PC-9 (cell line): ENCODE results near the gene FAM114A2. TPM values are rescaled to one million over a fixed set of nuclear protein-coding genes. Genes with fewer than 3 reads are reported as not detected.

Experiments
- BruUV-seq: library from RNA; stranded (reverse); fragments of 400-500 nt; replicated peaks from 2 replicates; lab custom pipeline; 2021; lab: Mats Ljungman, UMichigan
- CTCF ChIA-PET: fragments of 300-600 bp; sonication (Branson Sonifier 250); formaldehyde crosslinking; loops from one replicate; lab custom pipeline; 2022; ENCODE audit warnings: antibody characterized with exemption; lab: Charles Lee
- POLR2A ChIA-PET: fragments of 300-600 bp; sonication (Branson Sonifier 250); formaldehyde crosslinking; loops from one replicate; lab custom pipeline; 2022; ENCODE audit warnings: antibody characterized with exemption; ENCODE audit not compliant: unreplicated experiment; lab: Charles Lee
- DNase-seq, 2 experiments: peaks; one replicate each; pipeline versions ENCODE4 v3.0.0 to v3.0.0-alpha.2; 2015 to 2022; ENCODE audit warnings: mixed read lengths in 1 of 2
- H2AFZ ChIP-seq: fragments of 200-600 bp; sonication (generic); 2 replicates; pipeline ENCODE4 v1.8.1; 2017; ENCODE audit warnings: antibody characterized with exemption
- H3F3A ChIP-seq: fragments of 200-600 bp; sonication (generic); 2 replicates; pipeline ENCODE4 v1.8.1; 2017; ENCODE audit warnings: antibody characterized with exemption, mild to moderate bottlenecking, low read depth; ENCODE audit not compliant: insufficient read depth
- H3K27ac ChIP-seq: fragments of 200-600 bp; sonication (generic); 2 replicates; pipeline ENCODE4 v1.6.1; 2016; ENCODE audit warnings: mixed run types
- H3K27me3 ChIP-seq: fragments of 200-600 bp; sonication (generic); 2 replicates; pipeline ENCODE4 v1.6.1; 2016; ENCODE audit warnings: low read depth, mixed run types; ENCODE audit not compliant: insufficient read depth
- H3K36me3 ChIP-seq: fragments of 200-600 bp; sonication (generic); 2 replicates; pipeline ENCODE4 v1.6.1; 2016; ENCODE audit warnings: low read depth, mixed run types
- H3K4me1 ChIP-seq: fragments of 200-600 bp; sonication (generic); replicated peaks from 2 replicates; pipeline ENCODE4 v1.6.1; 2016; ENCODE audit warnings: mixed run types; ENCODE audit not compliant: insufficient read depth
- H3K4me2 ChIP-seq: fragments of 200-600 bp; sonication (generic); 2 replicates; pipeline ENCODE4 v1.6.1; 2017; ENCODE audit warnings: mixed run types
- H3K4me3 ChIP-seq: fragments of 200-600 bp; sonication (generic); 2 replicates; pipeline ENCODE4 v1.6.1; 2016; ENCODE audit warnings: mixed run types
- H3K79me2 ChIP-seq: fragments of 200-600 bp; sonication (generic); 2 replicates; pipeline ENCODE4 v1.6.1; 2017; ENCODE audit warnings: low read depth, mixed run types
- H3K9me2 ChIP-seq: fragments of 200-600 bp; sonication (generic); 2 replicates; pipeline ENCODE4 v1.8.1; 2017; ENCODE audit warnings: mild to moderate bottlenecking; ENCODE audit not compliant: insufficient read depth
- H3K9me3 ChIP-seq: fragments of 200-600 bp; sonication (generic); 2 replicates; pipeline ENCODE4 v1.8.1; 2016; ENCODE audit warnings: low read depth; ENCODE audit not compliant: insufficient read depth
- H4K20me1 ChIP-seq: fragments of 200-600 bp; sonication (generic); 2 replicates; pipeline ENCODE4 v1.8.1; 2017; ENCODE audit not compliant: insufficient read depth
- CTCF ChIP-seq: fragments of 200-600 bp; sonication (generic); conservative IDR thresholded peaks from 2 replicates; pipeline ENCODE4 v1.6.1; 2017; ENCODE audit warnings: mixed run types, antibody characterized with exemption, mild to moderate bottlenecking, moderate library complexity
- EZH2 ChIP-seq: fragments of 200-600 bp; sonication (generic); IDR thresholded peaks from 2 replicates; pipeline ENCODE4 v1.8.0; 2017; ENCODE audit warnings: antibody characterized with exemption, low read depth
- intact Hi-C: fragments of 100-400 bp; cut with micrococcal nuclease; formaldehyde crosslinking; loops from one replicate; pipeline ENCODE4 v1.10.0; 2022; ENCODE audit not compliant: unreplicated experiment
- total RNA-seq: library from RNA; stranded (reverse); gene quantifications from 2 replicates; pipeline ENCODE4 v1.2.3, GENCODE V29; 2021

Gene FAM114A2
- total RNA-seq, 1 experiment from 2014 or later = 18.9 TPM

GRCh38 chr5:154055201-154055600, 16.5 kb upstream of the FAM114A2 start:
- CTCF ChIA-PET = no interaction called here
- H3F3A ChIP-seq = peaks cover 22% of the 10 kb centered on the region
- H3K4me2 ChIP-seq = no peak overlapping the region
- no peak for DNase-seq
- no peaks in the 10 kb centered on the region for H3K27me3 ChIP-seq
- peaks cover 31% of the 10 kb centered on the region for H3K36me3 ChIP-seq
- TF ChIP-seq CTCF (no peak), EZH2 (no peak)
- no peaks in the 10 kb centered on the region for H3K9me2 ChIP-seq
- H3K4me3 ChIP-seq = no peak overlapping the region
- H3K27ac ChIP-seq = no peak overlapping the region
- H3K79me2 ChIP-seq = no peaks in the 10 kb centered on the region
- no peak overlapping the region for H2AFZ ChIP-seq
- H3K9me3 ChIP-seq = no peaks in the 10 kb centered on the region
- H4K20me1 ChIP-seq = peaks cover 12% of the 10 kb centered on the region
- POLR2A ChIA-PET = interaction anchor here (0.6 kb wide), 1 partner anchor 20 kb away, joined by 5 read pairs; no protein-coding TSS in a partner anchor
- H3K4me1 ChIP-seq = peaks cover 21% of the 10 kb centered on the region
- intact Hi-C loops = no loop called here
- BruUV-seq = no TSS peak

- POLR2A ChIA-PET = no interaction called here
- no peaks in the 10 kb centered on the region for H3K9me3 ChIP-seq
Observed at GRCh38 chr5:154053468-154053867, 14.8 kb upstream of the FAM114A2 start.

DNA sequence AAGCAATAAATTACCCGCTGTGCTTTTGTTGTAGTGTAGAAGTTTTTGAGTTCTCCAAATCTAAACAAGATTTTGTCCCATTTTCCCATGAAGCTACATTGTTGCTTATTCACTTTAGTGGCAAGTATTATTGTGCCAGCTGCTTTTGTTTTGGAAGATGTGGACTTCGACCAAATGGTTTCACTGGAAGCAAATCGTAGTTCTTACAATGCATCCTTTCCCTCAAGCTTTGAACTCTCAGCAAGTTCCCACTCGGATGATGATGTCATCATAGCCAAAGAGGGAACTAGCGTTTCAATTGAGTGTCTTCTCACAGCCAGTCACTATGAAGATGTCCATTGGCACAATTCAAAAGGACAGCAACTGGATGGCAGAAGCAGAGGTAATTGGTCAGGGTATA, 10.9 kb upstream of the FAM114A2 start:
- Histone ChIP-seq H2AFZ (no peak overlapping the region), H3K27me3 (no peaks in the 10 kb centered on the region), H3K79me2 (no peaks in the 10 kb centered on the region), H4K20me1 (peaks cover 14% of the 10 kb centered on the region; the same call in 1 of the 2 replicates), H3K4me1 (no peaks in the 10 kb centered on the region), H3K9me2 (no peaks in the 10 kb centered on the region), H3K4me3 (no peak overlapping the region), H3K4me2 (no peak overlapping the region), H3K9me3 (no peaks in the 10 kb centered on the region), H3K27ac (no peak overlapping the region), H3F3A (no peaks in the 10 kb centered on the region), H3K36me3 (peaks cover 25% of the 10 kb centered on the region)
- intact Hi-C loops = no loop called here
- ChIA-PET POLR2A (no interaction called here), CTCF (no interaction called here)
- no peak for DNase-seq
- TF ChIP-seq CTCF = no peak
- TF ChIP-seq EZH2 = no peak
- BruUV-seq = no TSS peak

More at GRCh38 chr5:154053468-154053867, 14.8 kb upstream of the FAM114A2 start:
- Histone ChIP-seq H3K4me2 (no peak overlapping the region), H3K4me1 (peaks cover 14% of the 10 kb centered on the region), H3K27me3 (no peaks in the 10 kb centered on the region), H3F3A (peaks cover 18% of the 10 kb centered on the region), H4K20me1 (peaks cover 12% of the 10 kb centered on the region), H3K79me2 (no peaks in the 10 kb centered on the region), H3K36me3 (peaks cover 37% of the 10 kb centered on the region), H3K4me3 (no peak overlapping the region), H3K27ac (no peak overlapping the region), H3K9me2 (no peaks in the 10 kb centered on the region), H2AFZ (no peak overlapping the region)
- no TSS peak for BruUV-seq
- CTCF ChIA-PET = no interaction called here
- no peak for DNase-seq
- TF ChIP-seq EZH2 (no peak), CTCF (no peak)
- intact Hi-C loops = no loop called here
